NT2/D1 (cell line): Measurements from ENCODE around the gene CCL4L2.
"Not testable (repeated sequence)": the region's sequence is repeated elsewhere in the genome, so short reads cannot be mapped to it uniquely, and the experiment has no call there.

Experiments
- DNase-seq: peaks from one replicate; pipeline ENCODE4 v3.0.0-alpha.2; 2011; ENCODE audit warnings: low read depth, low spot score
- H3K27me3 ChIP-seq: 2 replicates; pipeline ENCODE4 v1.6.0; 2011; ENCODE audit warnings: mild to moderate bottlenecking; ENCODE audit not compliant: insufficient read length, insufficient read depth
- H3K36me3 ChIP-seq: 2 replicates; pipeline ENCODE4 v1.6.1; 2011; ENCODE audit warnings: mild to moderate bottlenecking, low read length, mixed read lengths; ENCODE audit not compliant: insufficient read depth, insufficient read length
- H3K4me1 ChIP-seq: 2 replicates; pipeline ENCODE4 v1.5.1; 2011; ENCODE audit not compliant: insufficient read depth, insufficient read length
- H3K4me3 ChIP-seq: 2 replicates; pipeline ENCODE4 v1.5.1; 2011; ENCODE audit warnings: low read depth; ENCODE audit not compliant: insufficient read length
- H3K9ac ChIP-seq: 2 replicates; pipeline ENCODE4 v1.6.0; 2011; ENCODE audit warnings: low read depth; ENCODE audit not compliant: insufficient read length
- H3K9me3 ChIP-seq: 2 replicates; pipeline ENCODE4 v1.5.1; 2011; ENCODE audit warnings: mild to moderate bottlenecking, low read length; ENCODE audit not compliant: insufficient read depth
- SUZ12 ChIP-seq: IDR thresholded peaks from 2 replicates; pipeline ENCODE4 v1.6.1; 2011; ENCODE audit not compliant: insufficient read length, insufficient read depth; ENCODE audit errors: extremely low read depth
- YY1 ChIP-seq: IDR thresholded peaks from 2 replicates; pipeline ENCODE4 v1.6.1; 2011; ENCODE audit not compliant: insufficient read length, insufficient read depth
- ZNF274 ChIP-seq: IDR thresholded peaks from 2 replicates; pipeline ENCODE4 v1.6.1; 2011; ENCODE audit warnings: mild to moderate bottlenecking, low read depth, low read length

The CCL4L2 gene

GRCh38 chr17:36184023-36184765 is 26.7 kb upstream of the CCL4L2 start:
- H3K9me3 ChIP-seq: no peaks in the 10 kb centered on the region
- H3K9ac ChIP-seq: peak overlapping the region; percentile 79
- peaks cover 30% of the 10 kb centered on the region for H3K27me3 ChIP-seq
- no peak for TF ChIP-seq ZNF274
- no peak for TF ChIP-seq SUZ12
- no peak for TF ChIP-seq YY1
- H3K4me1 ChIP-seq: peaks cover 9% of the 10 kb centered on the region
- no peaks in the 10 kb centered on the region for H3K36me3 ChIP-seq
- no peak overlapping the region for H3K4me3 ChIP-seq
- no peak for DNase-seq

GRCh38 chr17:36185416-36185815 is 25.4 kb upstream of the CCL4L2 start:
- Histone ChIP-seq H3K9me3 (no peaks in the 10 kb centered on the region), H3K9ac (no peak overlapping the region), H3K36me3 (no peaks in the 10 kb centered on the region), H3K4me3 (no peak overlapping the region), H3K27me3 (peaks cover 30% of the 10 kb centered on the region), H3K4me1 (peaks cover 9% of the 10 kb centered on the region)
- DNase-seq: no peak
- TF ChIP-seq SUZ12 (no peak), YY1 (no peak), ZNF274 (no peak)

- H3K36me3 ChIP-seq, H3K4me3 ChIP-seq, H3K9ac ChIP-seq, H3K9me3 ChIP-seq, DNase-seq, H3K4me1 ChIP-seq: not testable (repeated sequence)
- peaks cover 19% of the 10 kb centered on the region for H3K27me3 ChIP-seq
These were observed 23.8 kb upstream of the CCL4L2 start for GRCh38 chr17:36186810-36187763.

GRCh38 chr17:36187943-36188665 is 22.8 kb upstream of the CCL4L2 start:
- not testable (repeated sequence) for DNase-seq, H3K4me3 ChIP-seq, H3K9ac ChIP-seq, H3K4me1 ChIP-seq, H3K9me3 ChIP-seq, H3K36me3 ChIP-seq, H3K27me3 ChIP-seq

- Histone ChIP-seq H3K4me3 (no peak overlapping the region), H3K27me3 (peaks cover under 1% of the 10 kb centered on the region), H3K9ac (no peak overlapping the region), H3K36me3 (no peaks in the 10 kb centered on the region), H3K4me1 (peaks cover 2% of the 10 kb centered on the region), H3K9me3 (no peaks in the 10 kb centered on the region)
- no peak for TF ChIP-seq ZNF274
- TF ChIP-seq SUZ12: no peak
- no peak for TF ChIP-seq YY1
- DNase-seq: no peak
These were observed 22.0 kb upstream of the CCL4L2 start for GRCh38 chr17:36188891-36189306.

GRCh38 chr17:36189993-36190392 is 20.9 kb upstream of the CCL4L2 start:
- not testable (repeated sequence) for H3K9ac ChIP-seq, H3K27me3 ChIP-seq, H3K36me3 ChIP-seq, DNase-seq, H3K9me3 ChIP-seq, H3K4me3 ChIP-seq, H3K4me1 ChIP-seq

GRCh38 chr17:36190549-36191330 is 20.1 kb upstream of the CCL4L2 start:
- not testable (repeated sequence) for H3K36me3 ChIP-seq, H3K4me1 ChIP-seq, H3K9me3 ChIP-seq, H3K9ac ChIP-seq, H3K27me3 ChIP-seq, DNase-seq, H3K4me3 ChIP-seq
